ENCODE measurements around the gene CAMTA1.

The CAMTA1 gene

GRCh38 chr1:7222695-7223015 lies 437.4 kb downstream of the CAMTA1 start:
- Histone ChIP-seq H3K4me2 (ENCODE audit: low read depth, low read length, poor library complexity, severe bottlenecking) (no peak overlapping the region), H3K9ac (ENCODE audit: low read length) (no peak overlapping the region), H3K9me3 (ENCODE audit: insufficient read depth, low read length) (no peaks in the 10 kb centered on the region), H3F3A (ENCODE audit: insufficient read depth) (no peaks in the 10 kb centered on the region), H3K79me2 (ENCODE audit: insufficient read depth, low read length) (no peaks in the 10 kb centered on the region), H2AFZ (ENCODE audit: low read depth, low read length, severe bottlenecking) (no peak overlapping the region), H3K27me3 (ENCODE audit: low read length) (no peaks in the 10 kb centered on the region), H3K9me2 (replicated peaks; ENCODE audit: insufficient read depth, low read length) (no peaks in the 10 kb centered on the region), H3K36me3 (ENCODE audit: low read length) (no peaks in the 10 kb centered on the region), H4K20me1 (ENCODE audit: low read depth, low read length) (no peaks in the 10 kb centered on the region), H3K4me3 (ENCODE audit: insufficient read depth, low read length, poor library complexity, severe bottlenecking) (no peak overlapping the region), H3K27ac (ENCODE audit: low read depth, low read length) (no peak overlapping the region)
- TF ChIP-seq, protein P1, sequence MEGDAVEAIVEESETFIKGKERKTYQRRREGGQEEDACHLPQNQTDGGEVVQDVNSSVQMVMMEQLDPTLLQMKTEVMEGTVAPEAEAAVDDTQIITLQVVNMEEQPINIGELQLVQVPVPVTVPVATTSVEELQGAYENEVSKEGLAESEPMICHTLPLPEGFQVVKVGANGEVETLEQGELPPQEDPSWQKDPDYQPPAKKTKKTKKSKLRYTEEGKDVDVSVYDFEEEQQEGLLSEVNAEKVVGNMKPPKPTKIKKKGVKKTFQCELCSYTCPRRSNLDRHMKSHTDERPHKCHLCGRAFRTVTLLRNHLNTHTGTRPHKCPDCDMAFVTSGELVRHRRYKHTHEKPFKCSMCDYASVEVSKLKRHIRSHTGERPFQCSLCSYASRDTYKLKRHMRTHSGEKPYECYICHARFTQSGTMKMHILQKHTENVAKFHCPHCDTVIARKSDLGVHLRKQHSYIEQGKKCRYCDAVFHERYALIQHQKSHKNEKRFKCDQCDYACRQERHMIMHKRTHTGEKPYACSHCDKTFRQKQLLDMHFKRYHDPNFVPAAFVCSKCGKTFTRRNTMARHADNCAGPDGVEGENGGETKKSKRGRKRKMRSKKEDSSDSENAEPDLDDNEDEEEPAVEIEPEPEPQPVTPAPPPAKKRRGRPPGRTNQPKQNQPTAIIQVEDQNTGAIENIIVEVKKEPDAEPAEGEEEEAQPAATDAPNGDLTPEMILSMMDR (IDR thresholded peaks at IDR 0.05; ENCODE audit: insufficient read depth, low read length, poor library complexity, severe bottlenecking): no peak
- no peak for TF ChIP-seq EZH2phosphoT487 (conservative IDR thresholded peaks at IDR 0.05; ENCODE audit: low read length)

- Histone ChIP-seq H3K9me2 (replicated peaks; ENCODE audit: insufficient read depth, low read length) (no peaks in the 10 kb centered on the region), H3K9me3 (ENCODE audit: insufficient read depth, low read length) (no peaks in the 10 kb centered on the region), H3K9ac (ENCODE audit: low read length) (no peak overlapping the region), H3K36me3 (ENCODE audit: low read length) (no peaks in the 10 kb centered on the region), H3K27ac (ENCODE audit: low read depth, low read length) (no peak overlapping the region), H2AFZ (ENCODE audit: low read depth, low read length, severe bottlenecking) (no peak overlapping the region), H3K27me3 (ENCODE audit: low read length) (no peaks in the 10 kb centered on the region), H3K79me2 (ENCODE audit: insufficient read depth, low read length) (no peaks in the 10 kb centered on the region), H3K4me3 (ENCODE audit: insufficient read depth, low read length, poor library complexity, severe bottlenecking) (no peak overlapping the region), H3K4me2 (ENCODE audit: low read depth, low read length, poor library complexity, severe bottlenecking) (no peak overlapping the region), H4K20me1 (ENCODE audit: low read depth, low read length) (no peaks in the 10 kb centered on the region), H3F3A (ENCODE audit: insufficient read depth) (no peaks in the 10 kb centered on the region)
- no peak for TF ChIP-seq EZH2phosphoT487 (conservative IDR thresholded peaks at IDR 0.05; ENCODE audit: low read length)
- TF ChIP-seq, protein P1 (IDR thresholded peaks at IDR 0.05; ENCODE audit: insufficient read depth, low read length, poor library complexity, severe bottlenecking): no peak
Measured at GRCh38 chr1:7223334-7224080, 438.3 kb downstream of the CAMTA1 start.

GRCh38 chr1:7224081-7224534 lies 438.9 kb downstream of the CAMTA1 start:
- Histone ChIP-seq H3F3A (ENCODE audit: insufficient read depth) (no peaks in the 10 kb centered on the region), H3K27ac (ENCODE audit: low read depth, low read length) (no peak overlapping the region), H3K79me2 (ENCODE audit: insufficient read depth, low read length) (no peaks in the 10 kb centered on the region), H3K4me3 (ENCODE audit: insufficient read depth, low read length, poor library complexity, severe bottlenecking) (no peak overlapping the region), H3K9ac (ENCODE audit: low read length) (no peak overlapping the region), H3K9me3 (ENCODE audit: insufficient read depth, low read length) (no peaks in the 10 kb centered on the region), H3K36me3 (ENCODE audit: low read length) (no peaks in the 10 kb centered on the region), H4K20me1 (ENCODE audit: low read depth, low read length) (no peaks in the 10 kb centered on the region), H3K27me3 (ENCODE audit: low read length) (no peaks in the 10 kb centered on the region), H3K9me2 (replicated peaks; ENCODE audit: insufficient read depth, low read length) (no peaks in the 10 kb centered on the region), H3K4me2 (ENCODE audit: low read depth, low read length, poor library complexity, severe bottlenecking) (no peak overlapping the region), H2AFZ (ENCODE audit: low read depth, low read length, severe bottlenecking) (no peak overlapping the region)
- TF ChIP-seq, protein P1 (IDR thresholded peaks at IDR 0.05; ENCODE audit: insufficient read depth, low read length, poor library complexity, severe bottlenecking): no peak
- no peak for TF ChIP-seq EZH2phosphoT487 (conservative IDR thresholded peaks at IDR 0.05; ENCODE audit: low read length)

Data from SU-DHL-6 (cell line).